WERI-Rb-1 (cell line): Measurements from ENCODE around the gene AGAP1.

Experiments used
- DNase-seq: peaks from one replicate; pipeline ENCODE4 v3.0.0-alpha.2; 2020
- H3K27ac ChIP-seq: fragments of 250-450 bp; sonication (Bioruptor Pico); 2 replicates; pipeline ENCODE4 v1.5.1; 2020; ENCODE audit warnings: mild to moderate bottlenecking, moderate library complexity
- H3K27me3 ChIP-seq: fragments of 250-450 bp; sonication (Bioruptor Pico); 2 replicates; pipeline ENCODE4 v1.5.1; 2021; ENCODE audit warnings: mild to moderate bottlenecking, low read depth, moderate library complexity; ENCODE audit not compliant: insufficient read depth, severe bottlenecking
- H3K36me3 ChIP-seq: fragments of 250-450 bp; sonication (Bioruptor Pico); 2 replicates; pipeline ENCODE4 v1.5.1; 2020; ENCODE audit warnings: mild to moderate bottlenecking, moderate library complexity
- H3K4me3 ChIP-seq: 2 replicates; pipeline ENCODE4 v1.5.1; 2011; ENCODE audit warnings: low read depth, mild to moderate bottlenecking, control low read depth, low read length
- H3K9me3 ChIP-seq: fragments of 250-450 bp; sonication (Bioruptor Pico); 2 replicates; pipeline ENCODE4 v1.5.1; 2021; ENCODE audit warnings: mild to moderate bottlenecking, moderate library complexity; ENCODE audit not compliant: severe bottlenecking
- TF ChIP-seq, protein P1 (sequence below): IDR thresholded peaks from 2 replicates; pipeline ENCODE4 v1.5.1; 2011; ENCODE audit warnings: low read depth, mild to moderate bottlenecking, control low read depth, inconsistent platforms, low read length

AGAP1 gene

DNA sequence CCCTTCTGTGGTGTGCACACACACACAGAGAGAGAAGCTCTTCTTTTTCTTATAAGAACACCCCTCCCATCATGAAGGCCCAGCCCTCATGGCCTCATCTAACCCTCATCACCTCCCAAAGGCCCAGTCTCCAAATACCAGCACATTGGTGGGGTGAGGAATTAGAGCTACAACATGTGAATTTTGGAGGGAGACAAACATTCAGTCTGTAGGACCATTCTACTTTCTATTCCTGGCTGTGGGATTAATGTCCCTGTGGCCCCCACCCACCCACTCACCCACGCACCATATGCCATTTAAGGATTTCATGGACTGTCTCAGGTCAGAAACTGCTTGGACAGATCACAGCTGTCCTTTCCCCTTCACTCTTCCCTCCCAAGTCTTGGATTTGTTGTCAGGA is 484.2 kb downstream of the AGAP1 start:
- peak overlapping the region; percentile 36; the same call in 1 of the 2 replicates for H3K27ac ChIP-seq
- H3K9me3 ChIP-seq, result no peaks in the 10 kb centered on the region
- peaks cover 32% of the 10 kb centered on the region for H3K36me3 ChIP-seq
- DNase-seq, result peak; percentile 45
- H3K27me3 ChIP-seq, result no peaks in the 10 kb centered on the region
- H3K4me3 ChIP-seq, result no peak overlapping the region
- TF ChIP-seq, protein P1, sequence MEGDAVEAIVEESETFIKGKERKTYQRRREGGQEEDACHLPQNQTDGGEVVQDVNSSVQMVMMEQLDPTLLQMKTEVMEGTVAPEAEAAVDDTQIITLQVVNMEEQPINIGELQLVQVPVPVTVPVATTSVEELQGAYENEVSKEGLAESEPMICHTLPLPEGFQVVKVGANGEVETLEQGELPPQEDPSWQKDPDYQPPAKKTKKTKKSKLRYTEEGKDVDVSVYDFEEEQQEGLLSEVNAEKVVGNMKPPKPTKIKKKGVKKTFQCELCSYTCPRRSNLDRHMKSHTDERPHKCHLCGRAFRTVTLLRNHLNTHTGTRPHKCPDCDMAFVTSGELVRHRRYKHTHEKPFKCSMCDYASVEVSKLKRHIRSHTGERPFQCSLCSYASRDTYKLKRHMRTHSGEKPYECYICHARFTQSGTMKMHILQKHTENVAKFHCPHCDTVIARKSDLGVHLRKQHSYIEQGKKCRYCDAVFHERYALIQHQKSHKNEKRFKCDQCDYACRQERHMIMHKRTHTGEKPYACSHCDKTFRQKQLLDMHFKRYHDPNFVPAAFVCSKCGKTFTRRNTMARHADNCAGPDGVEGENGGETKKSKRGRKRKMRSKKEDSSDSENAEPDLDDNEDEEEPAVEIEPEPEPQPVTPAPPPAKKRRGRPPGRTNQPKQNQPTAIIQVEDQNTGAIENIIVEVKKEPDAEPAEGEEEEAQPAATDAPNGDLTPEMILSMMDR, result no peak

DNA sequence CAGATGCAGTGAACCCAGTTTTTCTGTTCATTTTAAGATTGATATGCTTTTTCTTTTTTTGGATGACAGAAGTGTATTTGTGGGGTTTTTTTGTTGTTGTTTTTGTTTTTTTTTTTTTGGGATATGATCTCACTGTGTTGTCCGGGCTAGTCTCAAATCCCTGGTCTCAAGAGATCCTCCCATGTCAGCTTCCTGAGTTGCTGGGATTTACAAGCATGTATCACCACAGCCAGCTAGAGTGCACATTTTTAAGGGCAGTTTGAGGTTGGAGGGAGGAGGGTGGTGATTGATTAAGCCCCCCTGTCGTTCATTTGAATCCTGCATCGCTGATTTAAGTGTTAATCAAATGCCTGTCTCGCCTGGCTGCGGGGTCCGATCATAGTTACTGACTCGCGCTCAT is 485.2 kb downstream of the AGAP1 start:
- H3K36me3 ChIP-seq, result peaks cover 36% of the 10 kb centered on the region
- DNase-seq, result no peak
- TF ChIP-seq, protein P1, result no peak

DNA sequence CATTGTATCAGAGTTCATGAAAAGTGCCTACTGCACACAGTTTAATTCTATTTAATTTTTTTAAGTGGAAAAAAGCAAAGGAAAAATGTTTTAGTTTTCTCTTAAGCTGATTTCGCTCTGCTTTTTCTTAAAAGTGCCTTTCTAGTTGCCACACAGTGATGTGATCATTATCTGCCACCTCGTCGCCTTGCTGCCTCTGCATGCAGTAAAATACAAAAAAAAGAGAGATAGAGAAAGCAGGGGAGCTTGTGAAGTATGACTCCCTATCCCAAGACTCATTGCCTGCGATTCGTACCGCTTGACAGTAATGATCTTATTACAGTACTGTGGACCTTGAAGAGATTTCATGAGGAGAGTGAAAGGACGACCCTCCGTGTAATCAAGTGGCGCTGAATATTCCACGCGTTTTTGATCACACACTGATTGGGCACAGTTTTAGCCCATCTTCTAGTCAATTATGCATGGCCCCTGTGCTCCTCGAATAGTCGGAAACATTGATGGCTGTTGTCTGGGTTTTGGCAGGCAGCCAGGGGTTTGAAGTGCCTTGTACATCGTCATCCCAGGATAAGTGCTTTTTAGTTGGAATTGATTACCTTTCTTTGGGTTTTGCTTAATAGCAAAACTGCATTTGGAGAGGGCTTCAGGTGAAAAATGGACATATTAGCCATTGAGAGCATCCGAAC is 486.1 kb downstream of the AGAP1 start:
- Histone ChIP-seq H3K27ac (no peak overlapping the region), H3K36me3 (peaks cover 32% of the 10 kb centered on the region), H3K27me3 (no peaks in the 10 kb centered on the region), H3K4me3 (no peak overlapping the region), H3K9me3 (no peaks in the 10 kb centered on the region)
- DNase-seq, result no peak
- TF ChIP-seq, protein P1, result no peak

More for the DNA sequence above, 485.2 kb downstream of the AGAP1 start:
- H3K4me3 ChIP-seq, result no peak overlapping the region
- H3K27me3 ChIP-seq, result no peaks in the 10 kb centered on the region
- no peak overlapping the region for H3K27ac ChIP-seq
- H3K9me3 ChIP-seq, result no peaks in the 10 kb centered on the region

DNA sequence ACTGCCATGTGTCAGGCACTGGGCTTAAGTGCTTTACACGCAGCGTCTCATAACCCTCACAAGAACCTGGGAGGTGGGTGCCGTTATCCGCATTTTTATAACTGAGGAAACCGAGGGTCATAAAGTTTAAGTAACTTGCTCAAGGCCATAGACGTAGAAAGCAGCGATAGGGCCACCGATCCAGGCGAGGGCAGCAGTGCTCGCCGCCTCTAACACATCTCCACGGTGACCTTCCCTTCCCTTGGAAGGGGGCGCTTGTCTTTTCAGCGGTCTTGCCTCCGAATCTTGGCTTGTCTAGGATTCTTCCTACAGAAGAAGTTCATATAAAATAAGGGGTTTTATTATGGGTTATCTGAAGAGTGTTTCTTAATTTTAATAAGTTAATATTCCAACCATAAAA is 487.8 kb downstream of the AGAP1 start:
- Histone ChIP-seq H3K36me3 (peaks cover 18% of the 10 kb centered on the region), H3K9me3 (no peaks in the 10 kb centered on the region), H3K4me3 (no peak overlapping the region), H3K27me3 (no peaks in the 10 kb centered on the region), H3K27ac (no peak overlapping the region)
- no peak for DNase-seq
- TF ChIP-seq, protein P1, result 0 out of 2 replicates have a peak, but pooled peaks have one; percentile 1

DNA sequence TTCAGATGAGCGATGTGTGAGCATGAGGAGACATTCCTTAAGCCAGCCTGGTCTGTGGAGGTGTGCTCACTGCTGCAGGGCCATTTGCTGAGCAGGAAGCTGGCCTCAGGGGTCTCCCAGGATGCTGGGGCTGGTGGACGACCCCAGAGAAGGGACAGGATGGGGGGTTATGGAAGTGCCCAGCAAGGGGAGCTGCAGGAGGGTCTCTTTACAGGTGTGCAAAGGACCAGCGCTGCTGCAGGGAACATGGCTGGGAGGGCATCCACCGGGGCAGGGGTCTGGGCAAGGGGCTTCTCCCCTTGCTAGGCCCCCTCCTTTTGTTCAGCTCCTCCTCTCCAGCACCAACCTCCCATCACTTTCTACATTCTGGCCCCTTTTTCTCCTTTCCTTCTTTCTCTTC is 489.2 kb downstream of the AGAP1 start:
- Histone ChIP-seq H3K27ac (no peak overlapping the region), H3K36me3 (peaks cover 16% of the 10 kb centered on the region), H3K9me3 (no peaks in the 10 kb centered on the region), H3K27me3 (no peaks in the 10 kb centered on the region), H3K4me3 (no peak overlapping the region)
- TF ChIP-seq, protein P1, result no peak
- DNase-seq, result no peak

DNA sequence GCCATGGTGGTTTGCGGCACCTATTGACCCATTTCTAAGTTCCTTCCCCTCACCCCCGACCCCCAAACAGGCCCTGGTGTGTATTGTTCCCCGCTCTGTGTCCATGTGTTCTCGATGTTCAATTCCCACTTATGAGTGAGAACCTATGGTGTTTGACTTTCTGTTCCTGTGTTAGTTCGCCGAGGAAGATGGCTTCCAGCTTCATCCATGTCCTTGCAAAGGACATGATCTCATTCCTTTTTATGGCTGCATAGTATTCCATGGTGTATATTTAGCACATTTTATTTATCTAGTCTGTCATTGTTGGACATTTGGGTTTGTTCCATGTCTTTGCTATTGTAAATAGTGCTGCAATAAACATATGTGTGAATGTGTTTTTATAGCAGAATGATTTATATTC is 490.7 kb downstream of the AGAP1 start:
- H3K9me3 ChIP-seq, result no peaks in the 10 kb centered on the region
- H3K36me3 ChIP-seq, result peaks cover 16% of the 10 kb centered on the region
- no peak overlapping the region for H3K27ac ChIP-seq
- no peaks in the 10 kb centered on the region for H3K27me3 ChIP-seq
- TF ChIP-seq, protein P1, result no peak
- no peak for DNase-seq
- no peak overlapping the region for H3K4me3 ChIP-seq
